ENCODE measurements around the gene CREB5. TPM values are rescaled to one million over a fixed set of nuclear protein-coding genes. Genes with fewer than 3 reads are reported as not detected.

Gene CREB5
- total and polyA plus RNA-seq, 8 donors, result 2.5 to 11.5 (median 3.6) TPM

GRCh38 chr7:28811701-28812430, 399.5 kb downstream of the CREB5 start:
- FAIRE-seq, result no peak
- 92% methylated on average over 5 of the region's 5 CpGs for WGBS, 2 donors
- Histone ChIP-seq H3K36me3 (no peaks in the 10 kb centered on the region), H3K27ac (no peak overlapping the region), H3K27me3 (no peaks in the 10 kb centered on the region), H3K9me3 (no peaks in the 10 kb centered on the region), H3K4me1 (no peaks in the 10 kb centered on the region), H3K4me3 (no peak overlapping the region)
- intact Hi-C loops (cut with DNase I), result no loop called here
- no peak for ATAC-seq
- no peak for DNase-seq
- no peak for TF ChIP-seq CTCF (IDR thresholded peaks at IDR 0.05)

GRCh38 chr7:28812616-28813015, 400.3 kb downstream of the CREB5 start:
- 86 to 89% methylated on average over 3 of the region's 3 CpGs for WGBS, 2 donors
- Histone ChIP-seq H3K27ac (no peak overlapping the region), H3K4me1 (no peaks in the 10 kb centered on the region), H3K4me3 (no peak overlapping the region), H3K27me3 (no peaks in the 10 kb centered on the region), H3K36me3 (no peaks in the 10 kb centered on the region), H3K9me3 (no peaks in the 10 kb centered on the region)
- no peak for TF ChIP-seq CTCF (IDR thresholded peaks at IDR 0.05)
- intact Hi-C loops (cut with DNase I), result no loop called here
- ATAC-seq (no peak), FAIRE-seq (no peak), DNase-seq (no peak)

GRCh38 chr7:28813243-28813962, 401.1 kb downstream of the CREB5 start:
- Histone ChIP-seq H3K27ac (no peak overlapping the region), H3K27me3 (no peaks in the 10 kb centered on the region), H3K4me1 (no peaks in the 10 kb centered on the region), H3K4me3 (no peak overlapping the region), H3K36me3 (no peaks in the 10 kb centered on the region), H3K9me3 (no peaks in the 10 kb centered on the region)
- TF ChIP-seq CTCF (IDR thresholded peaks at IDR 0.05), result no peak
- DNase-seq (no peak), ATAC-seq (no peak), FAIRE-seq (no peak)
- intact Hi-C loops (cut with DNase I), result no loop called here
- WGBS, 2 donors, result 72 to 73% methylated on average over 6 of the region's 6 CpGs

- 93% methylated on average over 1 of the region's 1 CpG for WGBS, 2 donors
- Histone ChIP-seq H3K36me3 (no peaks in the 10 kb centered on the region), H3K4me1 (no peaks in the 10 kb centered on the region), H3K4me3 (no peak overlapping the region), H3K27me3 (no peaks in the 10 kb centered on the region), H3K9me3 (no peaks in the 10 kb centered on the region), H3K27ac (no peak overlapping the region)
- ATAC-seq, result no peak
- intact Hi-C loops (cut with DNase I), result no loop called here
- TF ChIP-seq CTCF (IDR thresholded peaks at IDR 0.05), result no peak
- no peak for DNase-seq
- no peak for FAIRE-seq
Measured at GRCh38 chr7:28815369-28815927, 403.1 kb downstream of the CREB5 start.

All from pancreas (tissue), 10 donors.